Uterus (tissue), 2 donors: Measurements from ENCODE around the gene CARD11.

Experiments used
- POLR2A ChIP-seq, 2 donors: fragments of 450-650 bp; IDR thresholded peaks; one replicate each; pipeline ENCODE4 v1.6.1; 2016; ENCODE audit warnings: antibody characterized with exemption in 2 of 2, mild to moderate bottlenecking in 1 of 2, moderate library complexity in 1 of 2
- TF ChIP-seq, protein P1 (sequence below), 4 experiments: fragments of 200-600 bp in 2 of 4; fragments of 450-650 bp in 2 of 4; sonication (generic) in 2 of 4; IDR thresholded peaks; one replicate each; pipeline ENCODE4 v1.5.1; 2016 to 2019; ENCODE audit warnings: antibody characterized with exemption in 4 of 4, mild to moderate bottlenecking in 2 of 4, moderate library complexity in 1 of 4

- TF ChIP-seq, protein P1, sequence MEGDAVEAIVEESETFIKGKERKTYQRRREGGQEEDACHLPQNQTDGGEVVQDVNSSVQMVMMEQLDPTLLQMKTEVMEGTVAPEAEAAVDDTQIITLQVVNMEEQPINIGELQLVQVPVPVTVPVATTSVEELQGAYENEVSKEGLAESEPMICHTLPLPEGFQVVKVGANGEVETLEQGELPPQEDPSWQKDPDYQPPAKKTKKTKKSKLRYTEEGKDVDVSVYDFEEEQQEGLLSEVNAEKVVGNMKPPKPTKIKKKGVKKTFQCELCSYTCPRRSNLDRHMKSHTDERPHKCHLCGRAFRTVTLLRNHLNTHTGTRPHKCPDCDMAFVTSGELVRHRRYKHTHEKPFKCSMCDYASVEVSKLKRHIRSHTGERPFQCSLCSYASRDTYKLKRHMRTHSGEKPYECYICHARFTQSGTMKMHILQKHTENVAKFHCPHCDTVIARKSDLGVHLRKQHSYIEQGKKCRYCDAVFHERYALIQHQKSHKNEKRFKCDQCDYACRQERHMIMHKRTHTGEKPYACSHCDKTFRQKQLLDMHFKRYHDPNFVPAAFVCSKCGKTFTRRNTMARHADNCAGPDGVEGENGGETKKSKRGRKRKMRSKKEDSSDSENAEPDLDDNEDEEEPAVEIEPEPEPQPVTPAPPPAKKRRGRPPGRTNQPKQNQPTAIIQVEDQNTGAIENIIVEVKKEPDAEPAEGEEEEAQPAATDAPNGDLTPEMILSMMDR (IDR thresholded peaks at IDR 0.05): no peak
- TF ChIP-seq POLR2A (IDR thresholded peaks at IDR 0.05): no peak
These were observed 73.4 kb downstream of the CARD11 start for GRCh38 chr7:2970307-2970664.
